Breast epithelium (tissue), 4 donors: ENCODE data around the gene CTNNA3. TPM values are rescaled to one million over a fixed set of nuclear protein-coding genes. Genes with fewer than 3 reads are reported as not detected.

Experiments used
- DNase-seq, 2 donors: peaks; one replicate each; pipeline ENCODE4 v3.0.0-alpha.2; 2019; ENCODE audit warnings: low spot score in 2 of 2
- H3K27ac ChIP-seq, 2 donors: fragments of 200-600 bp; sonication (generic) in 1 of 2; one replicate each; pipeline ENCODE4 v1.5.1; 2016 to 2019; ENCODE audit warnings: mild to moderate bottlenecking in 1 of 2
- H3K27me3 ChIP-seq, 2 donors: fragments of 200-600 bp; sonication (generic) in 1 of 2; one replicate each; pipeline versions ENCODE4 v1.5.1 to v1.6.0; 2017 to 2019; ENCODE audit warnings: control low read depth in 1 of 2, mild to moderate bottlenecking in 1 of 2
- H3K36me3 ChIP-seq: fragments of 200-600 bp; one replicate; pipeline ENCODE4 v1.5.1; 2019
- H3K4me1 ChIP-seq, 2 donors: fragments of 200-600 bp; sonication (generic); one replicate each; pipeline ENCODE4 v1.5.1; 2016 to 2019; ENCODE audit warnings: control low read depth in 1 of 2
- H3K4me3 ChIP-seq, 3 donors: fragments of 200-600 bp; sonication (generic); 1 replicate in 2 of 3; 2 replicates in 1 of 3; pipeline ENCODE4 v1.5.1; 2016 to 2019; ENCODE audit warnings: mild to moderate bottlenecking in 3 of 3, moderate library complexity in 2 of 3
- H3K9me3 ChIP-seq, 2 donors: fragments of 200-600 bp; sonication (generic) in 1 of 2; one replicate each; pipeline ENCODE4 v1.5.1; 2016 to 2019; ENCODE audit warnings: control low read depth in 1 of 2
- CTCF ChIP-seq, 3 donors: fragments of 450-650 bp; IDR thresholded peaks; one replicate each; pipeline ENCODE4 v1.5.1; 2016 to 2017; ENCODE audit warnings: antibody characterized with exemption in 3 of 3, mild to moderate bottlenecking in 3 of 3, moderate library complexity in 3 of 3
- POLR2A ChIP-seq: fragments of 450-650 bp; IDR thresholded peaks from one replicate; pipeline ENCODE4 v1.6.1; 2016; ENCODE audit warnings: antibody characterized with exemption, mild to moderate bottlenecking, moderate library complexity
- POLR2AphosphoS5 ChIP-seq, 3 donors: sonication (generic); formaldehyde crosslinking; IDR thresholded peaks; one replicate each; pipeline ENCODE4 v1.6.1; 2017; ENCODE audit warnings: antibody characterized with exemption in 3 of 3
- intact Hi-C: fragments of 100-400 bp; cut with DNase I; formaldehyde crosslinking; loops from one replicate; pipeline ENCODE4 v1.15.1; 2023; ENCODE audit warnings: low total_unique reads
- total RNA-seq, 3 donors: library from RNA; depleted of rRNA; stranded (reverse); fragments of >200 nt; gene quantifications; one replicate each; pipeline ENCODE4 v1.1.0, GENCODE V29; 2016

Gene CTNNA3
- total RNA-seq, 3 donors from 2014 or later, result 0.33 to 1.1 (median 0.59) TPM

- Histone ChIP-seq H3K27ac (no peak overlapping the region), H3K9me3 (no peaks in the 10 kb centered on the region), H3K4me1 (no peaks in the 10 kb centered on the region), H3K27me3 (no peaks in the 10 kb centered on the region), H3K36me3 (no peaks in the 10 kb centered on the region), H3K4me3 (no peak overlapping the region)
- TF ChIP-seq POLR2A, result no peak
- TF ChIP-seq CTCF (IDR thresholded peaks at IDR 0.05), result no peak
- TF ChIP-seq POLR2AphosphoS5 (IDR thresholded peaks at IDR 0.05), result no peak
- no peak for DNase-seq
- intact Hi-C loops, result no loop called here
These were observed 928.3 kb downstream of the CTNNA3 start for GRCh38 chr10:66767707-66768106.

- DNase-seq, result no peak
- Histone ChIP-seq H3K27me3 (no peaks in the 10 kb centered on the region), H3K4me1 (no peaks in the 10 kb centered on the region), H3K27ac (no peak overlapping the region), H3K36me3 (no peaks in the 10 kb centered on the region), H3K9me3 (no peaks in the 10 kb centered on the region), H3K4me3 (no peak overlapping the region)
- no peak for TF ChIP-seq POLR2A
- no peak for TF ChIP-seq POLR2AphosphoS5 (IDR thresholded peaks at IDR 0.05)
- no peak for TF ChIP-seq CTCF (IDR thresholded peaks at IDR 0.05)
- intact Hi-C loops, result no loop called here
These were observed 933.7 kb downstream of the CTNNA3 start for GRCh38 chr10:66762218-66762729.

GRCh38 chr10:66760941-66761340 is 935.1 kb downstream of the CTNNA3 start:
- TF ChIP-seq CTCF (IDR thresholded peaks at IDR 0.05), result no peak
- no peak for TF ChIP-seq POLR2AphosphoS5 (IDR thresholded peaks at IDR 0.05)
- TF ChIP-seq POLR2A, result no peak
- no peaks in the 10 kb centered on the region for H3K4me1 ChIP-seq
- DNase-seq, result no peak
- no peak overlapping the region for H3K4me3 ChIP-seq
- no peaks in the 10 kb centered on the region for H3K9me3 ChIP-seq
- H3K27ac ChIP-seq, result no peak overlapping the region
- intact Hi-C loops, result no loop called here
- no peaks in the 10 kb centered on the region for H3K27me3 ChIP-seq
- no peaks in the 10 kb centered on the region for H3K36me3 ChIP-seq

- Histone ChIP-seq H3K36me3 (no peaks in the 10 kb centered on the region), H3K27ac (no peak overlapping the region), H3K4me1 (no peaks in the 10 kb centered on the region), H3K4me3 (no peak overlapping the region), H3K27me3 (no peaks in the 10 kb centered on the region), H3K9me3 (no peaks in the 10 kb centered on the region)
- DNase-seq, result no peak
- intact Hi-C loops, result no loop called here
- TF ChIP-seq POLR2A (no peak), POLR2AphosphoS5 (IDR thresholded peaks at IDR 0.05) (no peak)
These were observed 940.5 kb downstream of the CTNNA3 start for GRCh38 chr10:66755474-66755873.

GRCh38 chr10:66752714-66753113 is 943.3 kb downstream of the CTNNA3 start:
- Histone ChIP-seq H3K27me3 (no peaks in the 10 kb centered on the region), H3K4me1 (no peaks in the 10 kb centered on the region), H3K27ac (no peak overlapping the region), H3K9me3 (no peaks in the 10 kb centered on the region), H3K36me3 (no peaks in the 10 kb centered on the region), H3K4me3 (no peak overlapping the region)
- intact Hi-C loops, result no loop called here
- DNase-seq, result no peak
- TF ChIP-seq POLR2A (no peak), POLR2AphosphoS5 (IDR thresholded peaks at IDR 0.05) (no peak), CTCF (IDR thresholded peaks at IDR 0.05) (no peak)

- no peak for DNase-seq
- Histone ChIP-seq H3K27me3 (no peaks in the 10 kb centered on the region), H3K9me3 (no peaks in the 10 kb centered on the region), H3K36me3 (no peaks in the 10 kb centered on the region), H3K4me3 (no peak overlapping the region), H3K4me1 (no peaks in the 10 kb centered on the region), H3K27ac (no peak overlapping the region)
- TF ChIP-seq POLR2AphosphoS5 (IDR thresholded peaks at IDR 0.05) (no peak), CTCF (IDR thresholded peaks at IDR 0.05) (no peak), POLR2A (no peak)
- intact Hi-C loops, result no loop called here
These were observed 947.8 kb downstream of the CTNNA3 start for GRCh38 chr10:66748217-66748616.
